ENCODE results near the gene WSCD1.

The WSCD1 gene

GRCh38 chr17:6108382-6108781 is 38.2 kb downstream of the WSCD1 start:
- no peak for DNase-seq (ENCODE audit: low spot score)

DNA sequence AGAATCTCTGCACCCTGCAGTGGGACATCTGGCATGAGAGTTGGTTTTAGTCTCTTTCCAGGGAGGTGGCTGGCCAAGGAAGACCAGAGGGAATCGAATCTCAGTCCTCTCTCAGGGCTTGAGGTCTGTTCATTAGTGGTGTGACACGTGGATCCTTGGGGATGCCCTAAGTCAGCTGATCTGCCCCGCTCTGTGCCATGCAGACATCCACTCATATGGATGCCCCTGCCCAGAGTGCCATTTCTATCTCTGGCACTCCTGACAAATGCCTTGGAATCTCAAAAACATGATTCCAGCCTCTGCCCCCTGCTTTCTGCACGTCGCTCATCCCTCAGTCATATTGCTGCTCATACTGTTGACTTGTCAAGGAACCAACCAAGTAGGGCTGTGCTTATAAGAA is 38.8 kb downstream of the WSCD1 start:
- DNase-seq (ENCODE audit: low spot score) = no peak

DNA sequence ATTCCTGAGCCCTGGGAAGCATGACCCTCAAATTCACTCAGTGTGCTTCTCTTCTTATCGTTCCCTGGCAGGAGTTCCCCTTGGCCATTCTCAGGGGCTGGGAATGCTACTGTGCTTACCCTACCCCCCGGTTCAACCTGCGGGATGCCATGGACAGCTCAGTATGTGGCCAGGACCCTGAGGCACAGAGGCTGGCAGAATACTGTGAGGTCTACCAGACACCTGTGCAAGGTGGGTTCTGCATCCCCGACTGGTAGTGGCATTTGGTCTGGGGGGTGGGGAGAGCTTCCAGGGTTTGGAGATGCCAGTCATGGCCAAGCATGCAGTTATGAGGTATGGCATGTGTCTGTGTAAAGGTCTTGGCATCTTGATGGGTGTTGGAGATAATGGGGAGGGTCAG is 39.4 kb downstream of the WSCD1 start:
- DNase-seq (ENCODE audit: low spot score) = no peak

- no peak for DNase-seq (ENCODE audit: low spot score)
Measured at GRCh38 chr17:6110088-6110487, 39.9 kb downstream of the WSCD1 start.

- DNase-seq (ENCODE audit: low spot score) = no peak
Measured at GRCh38 chr17:6110592-6110991, 40.4 kb downstream of the WSCD1 start.

GRCh38 chr17:6120351-6120750 is 50.2 kb downstream of the WSCD1 start:
- DNase-seq (ENCODE audit: low spot score) = no peak

GRCh38 chr17:6124856-6125255 is 54.7 kb downstream of the WSCD1 start:
- no peak for DNase-seq (ENCODE audit: low spot score)

DNA sequence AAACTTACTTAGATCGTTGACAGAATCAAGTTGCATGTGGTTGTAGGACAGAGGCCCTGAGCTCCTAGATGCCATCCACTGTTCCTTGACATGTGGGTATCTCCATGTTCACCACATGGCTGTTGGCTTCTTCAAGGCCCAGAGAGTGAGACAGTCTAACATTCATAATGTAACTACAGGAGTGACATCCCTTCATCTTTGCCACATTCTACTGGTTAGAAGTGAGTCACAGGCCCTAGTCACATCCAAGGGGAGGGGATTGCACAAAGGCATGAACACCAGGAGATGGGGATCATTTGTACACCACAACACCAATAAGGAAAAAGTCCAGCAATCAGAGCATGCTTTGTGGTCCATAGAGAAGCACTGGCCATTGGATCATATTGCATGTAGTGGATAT is 56.6 kb downstream of the WSCD1 start:
- no peak for DNase-seq (ENCODE audit: low spot score)

GRCh38 chr17:6134721-6135120 is 64.5 kb downstream of the WSCD1 start:
- DNase-seq (ENCODE audit: low spot score) = no peak

GRCh38 chr17:6135236-6135635 is 65.1 kb downstream of the WSCD1 start:
- no peak for DNase-seq (ENCODE audit: low spot score)

DNA sequence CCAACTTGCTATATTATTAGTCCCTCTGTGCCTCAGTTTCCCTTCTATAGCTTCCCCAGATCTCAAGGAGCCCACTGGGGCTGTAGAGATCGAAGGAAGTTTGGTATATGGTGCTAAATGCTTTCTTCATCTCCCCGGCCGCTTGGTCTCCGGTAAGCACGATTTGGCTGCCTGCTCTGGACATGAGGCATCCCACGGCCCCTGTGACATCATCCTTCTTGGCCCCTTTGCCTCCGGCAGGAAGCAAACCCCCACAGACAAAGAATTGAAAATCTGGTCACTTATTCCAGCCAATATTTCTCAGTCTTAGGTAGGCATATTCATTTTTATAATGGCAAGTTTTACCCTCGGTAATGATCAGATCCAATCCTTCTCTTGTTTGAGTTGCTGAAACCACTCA is 65.8 kb downstream of the WSCD1 start:
- no peak for DNase-seq (ENCODE audit: low spot score)

DNA sequence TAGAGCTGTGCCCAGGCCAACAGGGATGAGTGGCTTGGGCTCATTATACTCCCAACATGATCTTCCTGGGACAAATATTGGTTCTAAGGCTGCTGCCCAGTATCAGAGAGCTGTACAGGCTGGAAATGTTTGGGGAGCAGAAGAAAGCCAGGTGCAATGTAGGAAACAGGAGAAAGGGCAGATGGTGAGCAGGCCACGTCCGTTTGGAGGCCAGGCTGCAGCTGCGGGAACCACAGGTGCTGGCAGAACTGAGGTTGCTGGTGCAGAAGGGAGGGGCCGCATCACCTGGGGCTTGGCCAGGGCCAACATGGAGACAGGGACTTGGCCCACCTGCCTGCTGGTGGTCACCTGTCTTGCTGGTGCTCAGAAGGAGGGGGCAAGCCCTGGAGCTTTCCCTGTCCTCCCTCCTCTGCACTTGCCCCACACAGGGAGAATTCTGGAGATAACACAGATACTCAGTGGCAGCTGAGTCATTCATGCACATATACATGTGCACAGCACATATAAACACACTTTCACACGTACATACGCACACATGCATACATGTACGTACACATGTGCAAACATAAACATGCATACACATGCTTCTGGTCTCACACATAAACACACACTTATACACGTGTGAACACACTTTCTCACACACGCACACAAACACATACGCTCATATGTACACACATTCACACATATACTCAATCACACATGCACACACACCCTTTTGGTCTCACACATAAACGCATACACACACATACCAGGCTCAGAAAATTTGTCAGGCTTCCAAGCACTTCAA is 67.7 kb downstream of the WSCD1 start:
- no peak for DNase-seq (ENCODE audit: low spot score)

GRCh38 chr17:6138761-6139446 is 68.7 kb downstream of the WSCD1 start:
- DNase-seq (ENCODE audit: low spot score) = no peak

GRCh38 chr17:6139447-6139832 is 69.3 kb downstream of the WSCD1 start:
- no peak for DNase-seq (ENCODE audit: low spot score)

DNA sequence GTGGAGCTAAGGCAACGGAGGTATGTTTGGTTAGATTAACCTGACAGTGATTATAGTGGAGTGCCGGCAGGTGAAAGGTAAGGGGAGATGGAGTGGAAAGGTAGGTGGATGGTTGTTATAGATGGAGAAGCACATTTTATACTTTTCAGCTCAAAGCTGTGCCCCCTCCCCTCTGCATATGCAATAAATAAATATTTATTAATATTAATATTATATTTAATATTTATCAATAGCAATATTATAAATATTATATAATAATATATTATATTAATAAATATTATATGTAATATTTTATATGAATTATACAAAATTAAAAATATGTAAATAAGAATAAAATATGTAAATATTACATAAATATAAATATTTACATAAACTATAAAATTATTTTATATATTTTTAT is 70.0 kb downstream of the WSCD1 start:
- no peak for DNase-seq (ENCODE audit: low spot score)

DNA sequence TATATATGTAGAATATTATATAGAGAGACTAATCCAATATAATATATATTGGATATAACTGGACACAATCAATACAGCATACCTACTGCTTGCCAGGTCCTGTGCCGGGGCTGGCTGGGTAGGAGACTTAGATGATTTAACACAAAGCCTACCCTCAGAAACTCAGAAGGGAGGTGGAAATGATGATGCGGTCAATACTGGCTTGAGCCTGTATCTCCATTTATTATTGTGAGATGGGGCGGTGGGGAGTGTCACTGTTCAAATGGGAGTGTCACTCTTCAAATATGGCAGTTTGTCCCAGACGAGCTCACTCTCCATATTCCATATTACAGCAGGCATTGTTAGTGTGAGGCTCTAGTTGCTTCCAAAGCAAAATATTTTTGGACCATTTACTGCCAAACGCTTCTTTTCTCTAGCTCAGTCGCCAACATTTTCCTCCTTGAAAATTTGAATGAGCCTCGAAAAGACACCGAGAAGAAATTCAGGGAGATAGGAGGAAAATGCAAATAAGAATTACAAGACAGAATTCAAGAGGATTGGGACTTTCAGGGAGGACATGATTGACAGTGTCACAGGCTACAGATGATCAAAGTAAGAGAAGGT is 70.7 kb downstream of the WSCD1 start:
- no peak for DNase-seq (ENCODE audit: low spot score)

DNA sequence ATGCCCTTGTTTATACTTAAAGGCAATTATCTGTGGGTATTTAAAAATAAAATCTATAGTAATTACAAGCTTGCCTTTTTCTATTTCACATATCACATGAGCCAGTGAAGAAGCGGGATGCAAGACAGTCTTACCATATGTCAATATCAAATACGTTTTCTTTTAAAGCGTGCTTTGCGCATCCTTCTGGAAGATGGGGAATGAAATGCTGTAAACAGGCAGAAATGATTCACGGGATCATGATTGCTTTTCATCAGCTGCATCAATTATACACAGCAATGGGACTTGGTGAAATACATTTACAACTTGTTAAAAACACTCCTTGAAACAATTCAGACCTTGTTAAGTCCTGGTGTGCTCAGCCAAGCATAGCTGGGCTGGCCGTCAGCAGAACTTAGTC is 72.5 kb downstream of the WSCD1 start:
- no peak for DNase-seq (ENCODE audit: low spot score)

- DNase-seq (ENCODE audit: low spot score) = no peak
Measured at GRCh38 chr17:6145946-6146345, 75.8 kb downstream of the WSCD1 start.

DNA sequence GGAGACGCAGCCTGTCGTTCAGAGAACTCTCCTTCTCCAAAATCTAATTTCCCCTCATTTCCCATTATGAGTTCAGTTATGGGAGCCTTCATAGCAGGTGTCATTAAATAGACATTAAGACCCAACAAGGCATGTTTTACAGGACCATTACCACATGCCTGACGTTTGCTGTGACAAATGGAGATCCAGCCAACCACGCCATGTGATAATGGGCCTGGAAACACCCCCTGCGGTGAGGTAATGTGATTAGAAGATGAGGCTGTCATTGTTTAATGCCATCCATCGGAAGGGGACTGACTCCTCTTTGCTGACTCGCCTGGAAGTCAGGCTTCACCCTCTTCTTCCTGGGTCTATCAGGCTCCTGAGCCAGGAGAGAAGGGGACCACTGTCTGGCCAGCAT is 76.9 kb downstream of the WSCD1 start:
- no peak for DNase-seq (ENCODE audit: low spot score)

- DNase-seq (ENCODE audit: low spot score) = no peak
Measured at GRCh38 chr17:6153375-6153774, 83.2 kb downstream of the WSCD1 start.

- no peak for DNase-seq (ENCODE audit: low spot score)
Measured at GRCh38 chr17:6157716-6158115, 87.5 kb downstream of the WSCD1 start.

DNA sequence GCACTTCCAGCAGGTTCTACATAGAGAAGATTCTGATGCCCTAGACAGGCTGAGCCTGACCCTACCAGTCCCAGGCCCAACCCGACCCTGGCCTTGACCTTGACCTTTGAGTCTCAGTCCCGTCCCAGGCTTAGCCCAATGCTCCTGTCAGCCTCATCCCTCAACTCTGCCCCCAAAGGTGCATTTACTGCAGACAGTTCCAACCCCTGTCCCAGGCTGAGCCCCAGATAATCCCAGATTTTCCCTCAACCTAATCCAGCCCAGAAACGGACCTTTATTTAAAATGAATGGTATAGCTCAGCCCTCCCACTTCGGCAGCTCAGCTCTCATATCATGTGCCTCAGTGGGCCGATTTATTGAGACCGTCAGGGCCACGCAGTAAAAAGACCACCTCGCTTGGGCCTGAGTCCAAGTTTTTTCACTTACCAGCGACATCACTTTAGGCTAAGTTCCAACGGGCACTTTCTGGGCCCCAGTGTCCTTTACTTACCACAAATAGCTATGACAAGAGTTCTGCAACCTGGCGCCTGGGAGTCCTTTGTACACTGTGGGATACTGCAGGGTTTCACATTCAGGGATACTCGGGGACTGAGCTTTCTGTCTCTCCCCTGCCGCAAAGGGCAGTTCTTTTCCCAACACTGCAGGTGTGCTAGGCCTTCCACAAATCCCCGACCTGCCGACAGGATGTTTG is 89.5 kb downstream of the WSCD1 start:
- no peak for DNase-seq (ENCODE audit: low spot score)

GRCh38 chr17:6160232-6160555 is 90.0 kb downstream of the WSCD1 start:
- no peak for DNase-seq (ENCODE audit: low spot score)

Data from GM03348 (cell line).